HepG2 (cell line): ENCODE results near the gene CDC34. TPM values are rescaled to one million over a fixed set of nuclear protein-coding genes. Genes with fewer than 3 reads are reported as not detected.

Experiments used
- ATF7-NPFF ChIP-seq: sonication (generic); formaldehyde crosslinking; IDR thresholded peaks from 2 replicates; pipeline ENCODE4 v1.8.1; 2023; ENCODE audit warnings: mild to moderate bottlenecking, low read depth, missing genetic modification reagents, moderate library complexity
- BORCS8-MEF2B ChIP-seq: sonication (generic); formaldehyde crosslinking; IDR thresholded peaks from 2 replicates; pipeline ENCODE4 v1.8.0; 2022; ENCODE audit warnings: mild to moderate bottlenecking, missing genetic modification reagents
- FOXA3 ChIP-seq: IDR thresholded peaks from 2 replicates; pipeline ENCODE4 v1.6.1; 2016; ENCODE audit warnings: missing genetic modification reagents, missing compliant biosample characterization
- GFI1 ChIP-seq: sonication (generic); formaldehyde crosslinking; IDR thresholded peaks from 2 replicates; pipeline ENCODE4 v1.5.0; 2020; ENCODE audit warnings: missing genetic modification reagents, mild to moderate bottlenecking, borderline replicate concordance
- KDM5B ChIP-seq: sonication (generic); formaldehyde crosslinking; IDR thresholded peaks from 2 replicates; pipeline ENCODE4 v1.4.0; 2020; ENCODE audit warnings: missing genetic modification reagents, mild to moderate bottlenecking, borderline replicate concordance
- MIXL1 ChIP-seq: IDR thresholded peaks from 2 replicates; pipeline ENCODE4 v1.6.1; 2016
- NAIF1 ChIP-seq: sonication (generic); formaldehyde crosslinking; IDR thresholded peaks from 2 replicates; pipeline ENCODE4 v1.5.0; 2020; ENCODE audit warnings: mild to moderate bottlenecking, missing genetic modification reagents, borderline replicate concordance
- PHB2 ChIP-seq: fragments of 450-650 bp; IDR thresholded peaks from 2 replicates; pipeline ENCODE4 v1.6.1; 2018; ENCODE audit not compliant: partially characterized antibody
- STAT5B ChIP-seq: sonication (generic); formaldehyde crosslinking; IDR thresholded peaks from 2 replicates; pipeline ENCODE4 v1.4.0; 2020; ENCODE audit warnings: missing genetic modification reagents
- TARDBP ChIP-seq: sonication (generic); formaldehyde crosslinking; IDR thresholded peaks from 2 replicates; pipeline ENCODE4 v1.8.0; 2022; ENCODE audit warnings: mild to moderate bottlenecking, missing genetic modification reagents
- ZFAT ChIP-seq: sonication (generic); formaldehyde crosslinking; conservative IDR thresholded peaks from 2 replicates; pipeline ENCODE4 v1.8.1; 2023; ENCODE audit warnings: missing genetic modification reagents, inconsistent platforms
- ZNF546 ChIP-seq: sonication (generic); formaldehyde crosslinking; conservative IDR thresholded peaks from 2 replicates; pipeline ENCODE4 v1.8.1; 2023; ENCODE audit warnings: mild to moderate bottlenecking, missing genetic modification reagents
- ZNF619 ChIP-seq: sonication (generic); formaldehyde crosslinking; IDR thresholded peaks from 2 replicates; pipeline ENCODE4 v1.4.0; 2020; ENCODE audit warnings: mild to moderate bottlenecking, missing genetic modification reagents
- polyA plus RNA-seq, 8 experiments: library from polyadenylated mRNA; depleted of rRNA in 3 of 8; stranded (reverse) in 7 of 8; unstranded in 1 of 8; fragments of >200 nt; fragmentation: Illumina TruSeq in 4 of 8; extraction: Trizol in 4 of 8; gene quantifications; 2 replicates each; pipeline versions ENCODE4 v1.2.1 to v1.2.3, GENCODE V29; 2011 to 2016; ENCODE audit warnings: low read depth in 4 of 8, missing spikeins in 1 of 8, mixed read lengths in 1 of 8; ENCODE audit not compliant: insufficient read depth in 1 of 8
- total RNA-seq, 5 experiments: library from RNA; depleted of rRNA; stranded (reverse); fragments of >200 nt; fragmentation: Illumina TruSeq; extraction: Trizol; gene quantifications; 2 replicates each; pipeline ENCODE4 v1.2.3, GENCODE V29; 2016; ENCODE audit warnings: low read depth in 1 of 5
- TF ChIP-seq, protein P1 (sequence below): sonication (generic); formaldehyde crosslinking; IDR thresholded peaks from 2 replicates; pipeline ENCODE4 v1.4.0; 2020; ENCODE audit warnings: low read depth, missing genetic modification reagents
- TF ChIP-seq, protein P2 (sequence below): sonication (generic); formaldehyde crosslinking; IDR thresholded peaks from 2 replicates; pipeline ENCODE4 v1.4.0; 2020; ENCODE audit warnings: missing genetic modification reagents
- TF ChIP-seq, protein P3 (sequence below): sonication (generic); formaldehyde crosslinking; IDR thresholded peaks from 2 replicates; pipeline ENCODE4 v1.4.0; 2020; ENCODE audit warnings: mild to moderate bottlenecking, missing genetic modification reagents
- TF ChIP-seq, protein P4 (sequence below): sonication (generic); formaldehyde crosslinking; IDR thresholded peaks from 2 replicates; pipeline ENCODE4 v1.5.1; 2020; ENCODE audit warnings: missing genetic modification reagents, mild to moderate bottlenecking, borderline replicate concordance
- TF ChIP-seq, protein P5 (sequence below): sonication (generic); formaldehyde crosslinking; IDR thresholded peaks from 2 replicates; pipeline ENCODE4 v1.4.0; 2020; ENCODE audit warnings: missing genetic modification reagents

The CDC34 gene
- total and polyA plus RNA-seq, 2 of the 13 experiments (the other 11 are each of a cell fraction or from before 2014, with no cell fraction given), result 138 to 150 TPM

DNA sequence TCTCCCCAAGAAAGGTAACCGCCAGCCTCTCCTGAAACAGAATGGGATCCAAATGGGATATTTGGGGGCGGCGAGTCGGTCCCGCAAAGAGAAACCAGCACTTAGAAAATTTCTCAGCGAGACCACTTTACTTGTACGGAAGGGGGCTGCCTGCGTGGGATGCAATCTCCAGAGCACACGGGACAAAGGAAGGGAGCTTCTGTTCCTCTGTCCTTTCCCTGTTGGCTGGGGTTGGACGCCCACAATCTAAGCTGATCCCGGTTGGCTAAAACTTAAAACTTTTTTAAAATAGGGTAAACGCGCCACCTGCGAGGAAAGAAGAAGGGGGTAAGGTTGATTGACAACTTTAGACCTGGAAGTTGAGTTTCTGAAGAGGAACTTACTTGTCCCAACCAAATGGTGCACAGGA is 40.0 kb downstream of the CDC34 start (continued):
- TF ChIP-seq, protein P1, sequence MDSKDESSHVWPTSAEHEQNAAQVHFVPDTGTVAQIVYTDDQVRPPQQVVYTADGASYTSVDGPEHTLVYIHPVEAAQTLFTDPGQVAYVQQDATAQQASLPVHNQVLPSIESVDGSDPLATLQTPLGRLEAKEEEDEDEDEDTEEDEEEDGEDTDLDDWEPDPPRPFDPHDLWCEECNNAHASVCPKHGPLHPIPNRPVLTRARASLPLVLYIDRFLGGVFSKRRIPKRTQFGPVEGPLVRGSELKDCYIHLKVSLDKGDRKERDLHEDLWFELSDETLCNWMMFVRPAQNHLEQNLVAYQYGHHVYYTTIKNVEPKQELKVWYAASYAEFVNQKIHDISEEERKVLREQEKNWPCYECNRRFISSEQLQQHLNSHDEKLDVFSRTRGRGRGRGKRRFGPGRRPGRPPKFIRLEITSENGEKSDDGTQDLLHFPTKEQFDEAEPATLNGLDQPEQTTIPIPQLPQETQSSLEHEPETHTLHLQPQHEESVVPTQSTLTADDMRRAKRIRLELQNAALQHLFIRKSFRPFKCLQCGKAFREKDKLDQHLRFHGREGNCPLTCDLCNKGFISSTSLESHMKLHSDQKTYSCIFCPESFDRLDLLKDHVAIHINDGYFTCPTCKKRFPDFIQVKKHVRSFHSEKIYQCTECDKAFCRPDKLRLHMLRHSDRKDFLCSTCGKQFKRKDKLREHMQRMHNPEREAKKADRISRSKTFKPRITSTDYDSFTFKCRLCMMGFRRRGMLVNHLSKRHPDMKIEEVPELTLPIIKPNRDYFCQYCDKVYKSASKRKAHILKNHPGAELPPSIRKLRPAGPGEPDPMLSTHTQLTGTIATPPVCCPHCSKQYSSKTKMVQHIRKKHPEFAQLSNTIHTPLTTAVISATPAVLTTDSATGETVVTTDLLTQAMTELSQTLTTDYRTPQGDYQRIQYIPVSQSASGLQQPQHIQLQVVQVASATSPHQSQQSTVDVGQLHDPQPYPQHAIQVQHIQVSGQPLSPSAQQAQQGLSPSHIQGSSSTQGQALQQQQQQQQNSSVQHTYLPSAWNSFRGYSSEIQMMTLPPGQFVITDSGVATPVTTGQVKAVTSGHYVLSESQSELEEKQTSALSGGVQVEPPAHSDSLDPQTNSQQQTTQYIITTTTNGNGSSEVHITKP (CRISPR knock-in tag), result 0 out of 2 replicates have a peak, but pooled peaks have one; percentile 7
- TF ChIP-seq TARDBP (CRISPR knock-in tag), result no peak
- TF ChIP-seq STAT5B (CRISPR knock-in tag), result no peak
- no peak for TF ChIP-seq GFI1
- TF ChIP-seq, protein P2, sequence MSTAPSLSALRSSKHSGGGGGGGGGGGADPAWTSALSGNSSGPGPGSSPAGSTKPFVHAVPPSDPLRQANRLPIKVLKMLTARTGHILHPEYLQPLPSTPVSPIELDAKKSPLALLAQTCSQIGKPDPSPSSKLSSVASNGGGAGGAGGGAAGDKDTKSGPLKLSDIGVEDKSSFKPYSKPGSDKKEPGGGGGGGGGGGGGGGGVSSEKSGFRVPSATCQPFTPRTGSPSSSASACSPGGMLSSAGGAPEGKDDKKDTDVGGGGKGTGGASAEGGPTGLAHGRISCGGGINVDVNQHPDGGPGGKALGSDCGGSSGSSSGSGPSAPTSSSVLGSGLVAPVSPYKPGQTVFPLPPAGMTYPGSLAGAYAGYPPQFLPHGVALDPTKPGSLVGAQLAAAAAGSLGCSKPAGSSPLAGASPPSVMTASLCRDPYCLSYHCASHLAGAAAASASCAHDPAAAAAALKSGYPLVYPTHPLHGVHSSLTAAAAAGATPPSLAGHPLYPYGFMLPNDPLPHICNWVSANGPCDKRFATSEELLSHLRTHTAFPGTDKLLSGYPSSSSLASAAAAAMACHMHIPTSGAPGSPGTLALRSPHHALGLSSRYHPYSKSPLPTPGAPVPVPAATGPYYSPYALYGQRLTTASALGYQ (CRISPR knock-in tag), result 0 out of 2 replicates have a peak, but pooled peaks have one; percentile 7
- 0 out of 2 replicates have a peak, but pooled peaks have one; percentile 5 for TF ChIP-seq NAIF1 (CRISPR knock-in tag)
- TF ChIP-seq BORCS8-MEF2B, result no peak
- TF ChIP-seq, protein P3, sequence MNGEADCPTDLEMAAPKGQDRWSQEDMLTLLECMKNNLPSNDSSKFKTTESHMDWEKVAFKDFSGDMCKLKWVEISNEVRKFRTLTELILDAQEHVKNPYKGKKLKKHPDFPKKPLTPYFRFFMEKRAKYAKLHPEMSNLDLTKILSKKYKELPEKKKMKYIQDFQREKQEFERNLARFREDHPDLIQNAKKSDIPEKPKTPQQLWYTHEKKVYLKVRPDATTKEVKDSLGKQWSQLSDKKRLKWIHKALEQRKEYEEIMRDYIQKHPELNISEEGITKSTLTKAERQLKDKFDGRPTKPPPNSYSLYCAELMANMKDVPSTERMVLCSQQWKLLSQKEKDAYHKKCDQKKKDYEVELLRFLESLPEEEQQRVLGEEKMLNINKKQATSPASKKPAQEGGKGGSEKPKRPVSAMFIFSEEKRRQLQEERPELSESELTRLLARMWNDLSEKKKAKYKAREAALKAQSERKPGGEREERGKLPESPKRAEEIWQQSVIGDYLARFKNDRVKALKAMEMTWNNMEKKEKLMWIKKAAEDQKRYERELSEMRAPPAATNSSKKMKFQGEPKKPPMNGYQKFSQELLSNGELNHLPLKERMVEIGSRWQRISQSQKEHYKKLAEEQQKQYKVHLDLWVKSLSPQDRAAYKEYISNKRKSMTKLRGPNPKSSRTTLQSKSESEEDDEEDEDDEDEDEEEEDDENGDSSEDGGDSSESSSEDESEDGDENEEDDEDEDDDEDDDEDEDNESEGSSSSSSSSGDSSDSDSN (CRISPR knock-in tag), result peak; percentile 4; the same call in 1 of the 2 replicates
- TF ChIP-seq, protein P4, sequence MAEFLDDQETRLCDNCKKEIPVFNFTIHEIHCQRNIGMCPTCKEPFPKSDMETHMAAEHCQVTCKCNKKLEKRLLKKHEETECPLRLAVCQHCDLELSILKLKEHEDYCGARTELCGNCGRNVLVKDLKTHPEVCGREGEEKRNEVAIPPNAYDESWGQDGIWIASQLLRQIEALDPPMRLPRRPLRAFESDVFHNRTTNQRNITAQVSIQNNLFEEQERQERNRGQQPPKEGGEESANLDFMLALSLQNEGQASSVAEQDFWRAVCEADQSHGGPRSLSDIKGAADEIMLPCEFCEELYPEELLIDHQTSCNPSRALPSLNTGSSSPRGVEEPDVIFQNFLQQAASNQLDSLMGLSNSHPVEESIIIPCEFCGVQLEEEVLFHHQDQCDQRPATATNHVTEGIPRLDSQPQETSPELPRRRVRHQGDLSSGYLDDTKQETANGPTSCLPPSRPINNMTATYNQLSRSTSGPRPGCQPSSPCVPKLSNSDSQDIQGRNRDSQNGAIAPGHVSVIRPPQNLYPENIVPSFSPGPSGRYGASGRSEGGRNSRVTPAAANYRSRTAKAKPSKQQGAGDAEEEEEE (CRISPR knock-in tag), result no peak
- TF ChIP-seq KDM5B (CRISPR knock-in tag), result peak; percentile 20; the same call in 1 of the 2 replicates
- no peak for TF ChIP-seq ZFAT
- TF ChIP-seq, protein P5, sequence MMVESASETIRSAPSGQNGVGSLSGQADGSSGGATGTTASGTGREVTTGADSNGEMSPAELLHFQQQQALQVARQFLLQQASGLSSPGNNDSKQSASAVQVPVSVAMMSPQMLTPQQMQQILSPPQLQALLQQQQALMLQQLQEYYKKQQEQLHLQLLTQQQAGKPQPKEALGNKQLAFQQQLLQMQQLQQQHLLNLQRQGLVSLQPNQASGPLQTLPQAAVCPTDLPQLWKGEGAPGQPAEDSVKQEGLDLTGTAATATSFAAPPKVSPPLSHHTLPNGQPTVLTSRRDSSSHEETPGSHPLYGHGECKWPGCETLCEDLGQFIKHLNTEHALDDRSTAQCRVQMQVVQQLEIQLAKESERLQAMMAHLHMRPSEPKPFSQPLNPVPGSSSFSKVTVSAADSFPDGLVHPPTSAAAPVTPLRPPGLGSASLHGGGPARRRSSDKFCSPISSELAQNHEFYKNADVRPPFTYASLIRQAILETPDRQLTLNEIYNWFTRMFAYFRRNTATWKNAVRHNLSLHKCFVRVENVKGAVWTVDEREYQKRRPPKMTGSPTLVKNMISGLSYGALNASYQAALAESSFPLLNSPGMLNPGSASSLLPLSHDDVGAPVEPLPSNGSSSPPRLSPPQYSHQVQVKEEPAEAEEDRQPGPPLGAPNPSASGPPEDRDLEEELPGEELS (CRISPR knock-in tag), result no peak
- no peak for TF ChIP-seq ATF7-NPFF (CRISPR knock-in tag)
- no peak for TF ChIP-seq MIXL1 (CRISPR knock-in tag)
- no peak for TF ChIP-seq ZNF619 (CRISPR knock-in tag)
- 0 out of 2 replicates have a peak, but pooled peaks have one; percentile 47 for TF ChIP-seq ZNF546 (CRISPR knock-in tag)
- no peak for TF ChIP-seq PHB2
- no peak for TF ChIP-seq FOXA3 (CRISPR knock-in tag)
